RCC 7860 (cell line): ENCODE data around the gene LHPP.

Experiments used
- DNase-seq: peaks from one replicate; pipeline ENCODE4 v3.0.0-alpha.2; 2015; ENCODE audit warnings: low spot score
- FAIRE-seq: peaks from 2 replicates; lab custom pipeline; 2012; peaks lifted over from hg19 to GRCh38; lab: Jason Lieb, UNC

LHPP gene

GRCh38 chr10:124650263-124650662 lies 188.6 kb downstream of the LHPP start:
- FAIRE-seq (no peak), DNase-seq (no peak)

GRCh38 chr10:124650820-124651401 lies 189.3 kb downstream of the LHPP start:
- FAIRE-seq (no peak), DNase-seq (no peak)

- DNase-seq, result no peak
- FAIRE-seq, result no peak
These were observed 189.8 kb downstream of the LHPP start for GRCh38 chr10:124651402-124651891.

GRCh38 chr10:124652200-124652599 lies 190.6 kb downstream of the LHPP start:
- DNase-seq (no peak), FAIRE-seq (no peak)

- FAIRE-seq, result no peak
These were observed 191.1 kb downstream of the LHPP start for GRCh38 chr10:124652701-124653100.

GRCh38 chr10:124653311-124653710 lies 191.7 kb downstream of the LHPP start:
- FAIRE-seq (no peak), DNase-seq (no peak)

More at GRCh38 chr10:124652701-124653100, 191.1 kb downstream of the LHPP start:
- no peak for DNase-seq

GRCh38 chr10:124653811-124654651 lies 192.4 kb downstream of the LHPP start:
- DNase-seq, result no peak
- FAIRE-seq, result no peak

- DNase-seq, result no peak
- FAIRE-seq, result no peak
These were observed 193.1 kb downstream of the LHPP start for GRCh38 chr10:124654686-124655085.

- no peak for DNase-seq
- FAIRE-seq, result no peak
These were observed 193.8 kb downstream of the LHPP start for GRCh38 chr10:124655191-124656112.

- FAIRE-seq (no peak), DNase-seq (no peak)
These were observed 194.5 kb downstream of the LHPP start for GRCh38 chr10:124656113-124656490.

- FAIRE-seq, result no peak
- no peak for DNase-seq
These were observed 194.9 kb downstream of the LHPP start for GRCh38 chr10:124656541-124656940.

- DNase-seq, result no peak
These were observed 196.2 kb downstream of the LHPP start for GRCh38 chr10:124657806-124658205.

GRCh38 chr10:124658591-124659242 lies 197.1 kb downstream of the LHPP start:
- no peak for FAIRE-seq
- no peak for DNase-seq

More at GRCh38 chr10:124657806-124658205, 196.2 kb downstream of the LHPP start:
- FAIRE-seq, result no peak

GRCh38 chr10:124659380-124659779 lies 197.8 kb downstream of the LHPP start:
- no peak for FAIRE-seq
- DNase-seq, result no peak

- DNase-seq (no peak), FAIRE-seq (no peak)
These were observed 198.9 kb downstream of the LHPP start for GRCh38 chr10:124660404-124661125.

- FAIRE-seq, result no peak
- no peak for DNase-seq
These were observed 200.1 kb downstream of the LHPP start for GRCh38 chr10:124661660-124662180.

GRCh38 chr10:124663228-124663627 lies 201.6 kb downstream of the LHPP start:
- FAIRE-seq (no peak), DNase-seq (no peak)
